B cell (primary cell): ENCODE measurements around the gene GTF3C6. TPM values are rescaled to one million over a fixed set of nuclear protein-coding genes. Genes with fewer than 3 reads are reported as not detected.
A peak's percentile ranks its signal among the peaks of the same experiment; 100 is the strongest.

Experiments used
- ATAC-seq: fragments of 200-7000 bp; cut with Tn5 transposase; one replicate; pipeline ENCODE4 v1.10.0; 2021; ENCODE audit warnings: low read depth, mild to moderate bottlenecking, moderate number of reproducible peaks, moderate library complexity
- CTCF ChIA-PET: fragments of 350-600 bp; sonication (Branson Sonifier 250); formaldehyde crosslinking; loops from one replicate; lab custom pipeline; 2021; ENCODE audit warnings: antibody characterized with exemption, inconsistent platforms; lab: Charles Lee
- POLR2A ChIA-PET: fragments of 350-600 bp; sonication (Branson Sonifier 250); formaldehyde crosslinking; loops from one replicate; lab custom pipeline; 2021; ENCODE audit warnings: antibody characterized with exemption; lab: Charles Lee
- DNase-seq: peaks from one replicate; pipeline ENCODE4 v3.0.0; 2013
- H2AFZ ChIP-seq: 2 replicates; pipeline ENCODE4 v1.6.1; 2012; ENCODE audit warnings: mild to moderate bottlenecking, low read depth, low read length; ENCODE audit not compliant: insufficient read depth, poor library complexity, severe bottlenecking
- H3K27ac ChIP-seq, 2 donors: 1 replicate in 1 of 2; 2 replicates in 1 of 2; pipeline ENCODE4 v1.5.1; 2012 to 2013; ENCODE audit warnings: low read length in 2 of 2, mild to moderate bottlenecking in 2 of 2, moderate library complexity in 1 of 2
- H3K27me3 ChIP-seq, 4 experiments: fragments of 200-600 bp in 1 of 4; sonication (generic) in 1 of 4; replicated peaks in 1 of 4; 1 replicate in 2 of 4; 2 replicates in 2 of 4; pipeline versions ENCODE4 v1.6.1 to v1.7.0; 2013 to 2016; ENCODE audit warnings: low read length in 3 of 4, mild to moderate bottlenecking in 2 of 4, mixed read lengths in 1 of 4, moderate library complexity in 1 of 4; ENCODE audit not compliant: insufficient read depth in 4 of 4, control insufficient read depth in 3 of 4; ENCODE audit errors: control extremely low read depth in 1 of 4
- H3K36me3 ChIP-seq, 2 experiments: replicated peaks in 1 of 2; 1 replicate in 1 of 2; 2 replicates in 1 of 2; pipeline versions ENCODE4 v1.6.1 to v1.7.1; 2013; ENCODE audit warnings: low read length in 1 of 2; ENCODE audit not compliant: insufficient read depth in 2 of 2, control insufficient read depth in 1 of 2; ENCODE audit errors: control extremely low read depth in 1 of 2, extremely low read depth in 1 of 2
- H3K4me1 ChIP-seq, 2 donors: fragments of 200-600 bp in 1 of 2; sonication (generic) in 1 of 2; 1 replicate in 1 of 2; 2 replicates in 1 of 2; pipeline versions ENCODE4 v1.5.1 to v1.6.1; 2013 to 2017; ENCODE audit warnings: low read length in 2 of 2; ENCODE audit not compliant: control insufficient read depth in 2 of 2, insufficient read depth in 2 of 2
- H3K4me2 ChIP-seq: replicated peaks from 2 replicates; pipeline ENCODE3; 2012; ENCODE audit warnings: mild to moderate bottlenecking, low read depth, low read length; ENCODE audit not compliant: poor library complexity, severe bottlenecking
- H3K4me3 ChIP-seq, 5 experiments: fragments of 200-600 bp in 1 of 5; sonication (generic) in 1 of 5; 1 replicate in 3 of 5; 2 replicates in 2 of 5; pipeline versions ENCODE4 v1.5.1 to v1.7.0; 2011 to 2016; ENCODE audit warnings: low read length in 4 of 5, mild to moderate bottlenecking in 4 of 5, low read depth in 2 of 5, control low read depth in 1 of 5, moderate library complexity in 1 of 5; ENCODE audit not compliant: insufficient read depth in 1 of 5; ENCODE audit errors: control extremely low read depth in 1 of 5, extremely low read depth in 1 of 5
- H3K79me2 ChIP-seq: fragments of 200-600 bp; sonication (generic); one replicate; pipeline ENCODE4 v1.6.0; 2016; ENCODE audit warnings: low read length; ENCODE audit not compliant: control insufficient read depth, insufficient read depth
- H3K9ac ChIP-seq: fragments of 200-600 bp; sonication (generic); 2 replicates; pipeline ENCODE4 v1.6.1; 2017; ENCODE audit warnings: mild to moderate bottlenecking, low read length, moderate library complexity
- H3K9me3 ChIP-seq, 3 donors: one replicate each; pipeline versions ENCODE4 v1.6.1 to v1.7.1; 2013; ENCODE audit warnings: low read length in 2 of 3; ENCODE audit not compliant: control insufficient read depth in 2 of 3, insufficient read depth in 1 of 3; ENCODE audit errors: control extremely low read depth in 1 of 3
- H4K20me1 ChIP-seq: 2 replicates; pipeline ENCODE4 v1.6.0; 2012; ENCODE audit warnings: mild to moderate bottlenecking, low read length; ENCODE audit not compliant: insufficient read depth, control insufficient read depth, poor library complexity, severe bottlenecking
- H3K27ac Mint-ChIP-seq: one replicate; pipeline ENCODE4 v1.8.0; 2021; ENCODE audit warnings: mixed read lengths
- H3K27me3 Mint-ChIP-seq: one replicate; pipeline ENCODE4 v1.8.0; 2021; ENCODE audit warnings: mixed read lengths
- H3K4me1 Mint-ChIP-seq: one replicate; pipeline ENCODE4 v1.8.0; 2021; ENCODE audit warnings: mixed read lengths
- H3K4me3 Mint-ChIP-seq: one replicate; pipeline ENCODE4 v1.8.0; 2021; ENCODE audit warnings: mixed read lengths
- H3K9me3 Mint-ChIP-seq: one replicate; pipeline ENCODE4 v1.8.0; 2022; ENCODE audit warnings: mixed read lengths; ENCODE audit not compliant: insufficient read depth
- CTCF ChIP-seq: fragments of 200-600 bp; IDR thresholded peaks from one replicate; pipeline ENCODE4 v1.8.0; 2022; ENCODE audit warnings: antibody characterized with exemption, mild to moderate bottlenecking
- EZH2 ChIP-seq: IDR thresholded peaks from 2 replicates; pipeline ENCODE4 v1.6.1; 2012; ENCODE audit warnings: borderline replicate concordance, low read depth, mild to moderate bottlenecking, moderate library complexity, low read length; ENCODE audit not compliant: insufficient read depth, poor library complexity, severe bottlenecking
- WGBS: methylation state at CpG from one replicate; pipeline ENCODE4 v1.1.5; 2013; ENCODE audit warnings: missing lambda C conversion rate; ENCODE audit not compliant: insufficient coverage; 5-methylcytosine and 5-hydroxymethylcytosine counted together
- intact Hi-C: fragments of 100-400 bp; cut with micrococcal nuclease; formaldehyde crosslinking; loops from one replicate; pipeline ENCODE4 v1.10.0; 2022
- polyA plus RNA-seq: library from polyadenylated mRNA; depleted of rRNA; stranded (reverse); fragments of >200 nt; gene quantifications from 2 replicates; pipeline ENCODE4 v1.2.3, GENCODE V29; 2012
- total RNA-seq, 2 donors: library from RNA; stranded (reverse); fragments of 120-200 nt in 1 of 2; gene quantifications; 1 replicate in 1 of 2; 2 replicates in 1 of 2; pipeline versions ENCODE4 v1.2.3 to v1.2.4, GENCODE V29; 2013 to 2022

GTF3C6 gene
- total and polyA plus RNA-seq, 2 donors (not counting 1 experiment from before 2014, with no cell fraction given): 5.1 to 36.4 TPM

DNA sequence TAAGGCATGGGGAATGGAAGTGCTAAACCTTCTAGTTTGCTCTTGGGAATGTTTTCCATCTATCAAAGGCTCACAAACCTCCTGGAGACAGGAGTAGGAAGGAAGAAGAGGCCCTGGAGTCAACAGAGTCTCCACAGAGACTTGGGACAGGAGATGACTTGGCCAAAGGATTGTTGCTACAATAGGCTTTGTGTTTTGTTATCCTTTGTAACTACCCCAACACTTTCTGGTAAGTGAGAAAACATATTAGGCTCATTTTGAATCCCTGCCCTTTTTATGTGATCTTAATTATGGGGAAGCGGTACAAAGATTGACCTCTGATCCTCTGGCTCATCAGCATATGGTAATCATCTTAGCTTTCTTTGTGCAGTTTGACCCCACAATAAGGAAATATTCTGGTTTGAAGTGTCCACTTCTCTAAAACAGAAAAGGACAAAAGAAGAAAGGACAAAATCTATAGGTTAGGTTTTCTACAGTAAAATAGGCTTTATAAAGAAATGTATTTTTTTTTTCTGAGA, 24.1 kb upstream of the GTF3C6 start:
- no peak for DNase-seq
- Histone ChIP-seq H3K27ac (no peak overlapping the region), H3K79me2 (no peaks in the 10 kb centered on the region), H3K4me1 (peaks cover 6 to 9% of the 10 kb centered on the region in 2 donors), H3K27me3 (no peaks in the 10 kb centered on the region), H3K4me2 (peak overlapping the region; percentile 10), H3K4me3 (no peak overlapping the region), H3K36me3 (no peaks in the 10 kb centered on the region), H4K20me1 (no peaks in the 10 kb centered on the region), H3K9ac (no peak overlapping the region), H3K9me3 (no peaks in the 10 kb centered on the region), H2AFZ (no peak overlapping the region)
- H3K9me3 Mint-ChIP-seq: no peaks in the 10 kb centered on the region
- peaks cover 9% of the 10 kb centered on the region for H3K4me1 Mint-ChIP-seq
- TF ChIP-seq CTCF: no peak
- no peak for TF ChIP-seq EZH2
- no peak overlapping the region for H3K27ac Mint-ChIP-seq
- 100% methylated on average over 1 of the region's 1 CpG for WGBS
- no peaks in the 10 kb centered on the region for H3K27me3 Mint-ChIP-seq
- intact Hi-C loops: no loop called here
- ChIA-PET CTCF (no interaction called here), POLR2A (no interaction called here)
- H3K4me3 Mint-ChIP-seq: no peak overlapping the region
- no peak for ATAC-seq

DNA sequence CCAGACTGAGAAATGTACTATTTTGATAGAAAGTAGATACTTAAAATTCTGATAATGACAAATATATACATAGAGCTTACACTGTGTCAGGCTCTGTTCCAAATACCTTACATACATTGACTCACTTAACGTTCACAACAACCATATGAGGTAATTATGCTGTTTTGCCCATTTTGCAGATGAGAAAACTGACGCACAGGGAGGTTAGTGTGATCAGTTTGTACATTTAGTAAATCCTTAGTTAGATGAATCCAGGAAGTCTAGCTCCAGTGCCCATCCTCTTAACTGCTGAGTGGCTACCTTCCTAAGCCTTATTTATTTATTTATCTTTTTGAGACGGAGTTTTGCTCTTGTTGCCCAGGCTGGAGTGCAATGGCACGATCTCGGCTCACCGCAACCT, 23.3 kb upstream of the GTF3C6 start:
- H3K4me3 ChIP-seq: no peak overlapping the region
- H3K9ac ChIP-seq: no peak overlapping the region
- no peaks in the 10 kb centered on the region for H3K36me3 ChIP-seq
- ATAC-seq: no peak
- no peak for DNase-seq
- peaks cover 6 to 9% of the 10 kb centered on the region in 2 donors for H3K4me1 ChIP-seq
- H2AFZ ChIP-seq: no peak overlapping the region
- no peaks in the 10 kb centered on the region for H3K79me2 ChIP-seq
- H3K9me3 Mint-ChIP-seq: no peaks in the 10 kb centered on the region
- no peaks in the 10 kb centered on the region for H3K27me3 Mint-ChIP-seq
- CTCF ChIA-PET: no interaction called here
- WGBS: no CpG with 5 or more reads among the region's 6 CpGs
- H3K27me3 ChIP-seq: no peaks in the 10 kb centered on the region
- no peaks in the 10 kb centered on the region for H3K9me3 ChIP-seq
- POLR2A ChIA-PET: no interaction called here
- TF ChIP-seq EZH2: no peak
- TF ChIP-seq CTCF: no peak
- H3K27ac ChIP-seq: no peak overlapping the region
- no peaks in the 10 kb centered on the region for H4K20me1 ChIP-seq
- peaks cover 9% of the 10 kb centered on the region for H3K4me1 Mint-ChIP-seq
- H3K4me3 Mint-ChIP-seq: no peak overlapping the region
- no peak overlapping the region for H3K27ac Mint-ChIP-seq
- no peak overlapping the region for H3K4me2 ChIP-seq
- intact Hi-C loops: no loop called here
